ENCODE data around the gene BAZ1A.

The BAZ1A gene

GRCh38 chr14:34715127-34715863 is 159.9 kb downstream of the BAZ1A start:
- DNase-seq, result no peak

- DNase-seq, result peak; percentile 73
These were observed 160.6 kb downstream of the BAZ1A start, which contains the start of gene CFL2 for GRCh38 chr14:34714320-34715126. CFL2 (minus strand) TSS chr14:34714593; CDS start chr14:34714540, 53 bp downstream.

GRCh38 chr14:34713681-34714319 is 161.4 kb downstream of the BAZ1A start:
- no peak for DNase-seq

GRCh38 chr14:34713122-34713680 is 162.0 kb downstream of the BAZ1A start:
- DNase-seq, result no peak

- no peak for DNase-seq
These were observed 163.1 kb downstream of the BAZ1A start for GRCh38 chr14:34711796-34712712.

GRCh38 chr14:34711169-34711568 is 164.0 kb downstream of the BAZ1A start:
- no peak for DNase-seq

- no peak for DNase-seq
These were observed 164.4 kb downstream of the BAZ1A start for GRCh38 chr14:34710744-34711143.

- no peak for DNase-seq
These were observed 165.2 kb downstream of the BAZ1A start for GRCh38 chr14:34710006-34710405.

GRCh38 chr14:34707722-34708121 is 167.4 kb downstream of the BAZ1A start:
- no peak for DNase-seq
